GM18502 (cell line): ENCODE data around the gene ZNF385A.
"Not testable (repeated sequence)": the region's sequence is repeated elsewhere in the genome, so short reads cannot be mapped to it uniquely, and the experiment has no call there.

Experiments
- ATAC-seq: cut with Tn5 transposase; IDR thresholded peaks from one replicate; pipeline ENCODE4 v1.9.1; 2021; ENCODE audit warnings: mild to moderate bottlenecking; ENCODE audit not compliant: unreplicated experiment, poor library complexity

ZNF385A gene

DNA sequence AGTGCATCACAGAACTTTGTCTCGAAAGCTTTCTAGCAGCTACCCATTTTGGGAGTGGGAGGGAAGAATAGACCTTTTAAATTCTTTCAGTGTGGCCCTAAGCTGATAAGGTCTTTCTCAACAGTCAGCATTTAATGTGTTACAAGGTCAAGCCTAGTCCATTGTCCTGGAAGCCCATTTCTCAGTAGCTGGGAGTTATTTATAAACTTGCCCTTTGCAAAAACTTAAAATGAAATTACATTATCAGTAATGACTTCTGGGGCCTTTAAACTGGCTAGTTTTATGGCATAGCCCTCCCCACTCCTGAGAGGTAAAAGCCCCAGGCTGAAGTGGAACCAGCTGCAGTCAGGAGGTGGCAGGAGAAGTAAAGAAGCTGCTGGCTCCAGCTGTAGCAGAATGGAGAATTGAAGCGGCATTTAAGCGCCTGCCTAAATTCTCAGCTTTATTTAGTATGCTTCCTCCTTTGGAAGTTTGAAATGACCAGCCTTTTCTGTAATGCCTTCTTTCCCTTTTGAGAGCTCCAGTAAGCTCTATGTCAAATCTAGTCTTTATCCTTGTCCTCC, 47.2 kb downstream of the ZNF385A start:
- no peak for ATAC-seq

DNA sequence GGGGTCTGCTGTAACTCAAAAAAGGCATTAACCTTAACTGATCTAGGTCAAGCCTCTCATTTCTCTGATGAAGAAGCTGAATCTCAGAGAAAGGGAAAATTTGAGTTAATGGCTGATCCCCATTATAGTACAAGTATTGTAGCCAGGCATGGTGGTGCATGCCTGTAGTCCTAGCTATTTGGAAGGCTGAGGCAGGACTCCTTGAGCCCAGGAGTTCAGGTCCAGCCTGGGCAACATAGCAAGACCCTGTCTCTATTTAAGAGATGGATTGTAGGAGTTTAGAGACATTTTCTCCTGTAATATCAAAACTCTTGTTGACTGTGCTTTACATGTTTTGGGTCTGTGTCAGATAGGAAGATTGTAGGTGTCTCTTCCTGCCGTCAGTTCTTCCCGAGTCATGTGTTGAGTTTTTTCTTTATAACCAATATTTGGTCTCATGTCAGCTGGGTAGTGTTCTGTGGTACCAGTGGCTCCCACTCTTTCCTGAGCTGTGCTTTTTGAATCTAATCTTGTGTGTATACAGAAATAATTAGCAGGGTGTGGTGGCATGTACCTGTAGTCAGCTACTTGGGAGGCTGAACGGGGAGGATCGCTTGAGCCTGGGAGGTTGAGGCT, 51.0 kb downstream of the ZNF385A start:
- no peak for ATAC-seq

DNA sequence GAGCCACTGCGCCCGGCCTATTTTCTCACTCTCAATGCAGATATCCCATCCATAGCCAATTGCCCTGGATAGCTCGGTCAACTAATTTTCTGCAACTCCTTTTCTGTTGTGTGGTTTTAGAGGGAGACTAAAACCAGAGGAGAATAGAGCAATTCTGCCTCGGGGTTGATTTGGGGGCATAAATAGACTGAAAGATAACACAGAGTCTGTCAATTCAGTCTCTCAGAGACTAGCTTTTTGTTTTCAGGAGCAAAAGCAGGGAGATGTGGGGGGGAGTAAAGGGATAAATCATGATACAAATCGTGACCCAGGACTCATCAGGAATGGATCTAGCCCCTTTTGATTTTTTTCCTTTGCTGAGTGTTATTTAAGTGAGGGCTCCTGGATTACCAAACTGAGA, 53.1 kb downstream of the ZNF385A start:
- no peak for ATAC-seq

DNA sequence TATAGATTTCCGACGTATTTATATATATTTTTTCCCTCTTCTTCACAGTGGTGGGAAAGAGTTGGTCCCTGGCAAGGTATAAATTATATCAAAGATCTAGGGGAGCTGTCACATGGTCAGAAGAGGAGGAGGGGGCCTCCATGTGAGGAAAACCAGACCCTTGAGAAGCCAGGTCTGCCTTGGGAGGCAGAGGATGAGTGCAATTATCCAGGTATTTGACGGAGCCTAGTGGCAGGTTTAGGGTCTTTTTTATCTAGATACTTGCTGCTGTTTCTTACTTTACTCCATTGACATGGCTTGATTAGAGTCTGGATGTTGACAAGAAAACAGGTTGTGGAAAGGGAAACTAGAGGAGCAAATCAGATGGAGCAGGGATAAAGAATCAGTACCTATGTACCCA, 54.1 kb downstream of the ZNF385A start:
- ATAC-seq = no peak

DNA sequence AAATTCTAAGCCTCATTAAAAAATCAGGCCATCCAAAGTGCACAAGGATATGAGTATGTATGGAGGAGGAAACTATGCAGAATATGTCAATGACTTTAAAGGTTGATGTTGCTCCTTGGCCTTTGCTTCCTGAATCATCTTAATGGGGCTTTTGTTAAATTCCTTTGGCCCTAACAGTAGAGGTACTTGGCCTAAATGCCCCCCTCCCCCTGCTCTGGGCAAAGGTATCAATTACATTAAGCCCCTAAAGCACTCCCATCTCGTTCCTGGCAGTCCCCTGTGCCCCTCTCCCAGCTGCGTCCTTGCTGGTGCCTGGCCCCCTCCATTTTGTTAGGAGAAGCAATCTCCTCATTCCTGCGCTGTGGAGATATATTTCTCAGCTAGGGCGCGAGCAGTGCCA, 54.8 kb downstream of the ZNF385A start:
- no peak for ATAC-seq

DNA sequence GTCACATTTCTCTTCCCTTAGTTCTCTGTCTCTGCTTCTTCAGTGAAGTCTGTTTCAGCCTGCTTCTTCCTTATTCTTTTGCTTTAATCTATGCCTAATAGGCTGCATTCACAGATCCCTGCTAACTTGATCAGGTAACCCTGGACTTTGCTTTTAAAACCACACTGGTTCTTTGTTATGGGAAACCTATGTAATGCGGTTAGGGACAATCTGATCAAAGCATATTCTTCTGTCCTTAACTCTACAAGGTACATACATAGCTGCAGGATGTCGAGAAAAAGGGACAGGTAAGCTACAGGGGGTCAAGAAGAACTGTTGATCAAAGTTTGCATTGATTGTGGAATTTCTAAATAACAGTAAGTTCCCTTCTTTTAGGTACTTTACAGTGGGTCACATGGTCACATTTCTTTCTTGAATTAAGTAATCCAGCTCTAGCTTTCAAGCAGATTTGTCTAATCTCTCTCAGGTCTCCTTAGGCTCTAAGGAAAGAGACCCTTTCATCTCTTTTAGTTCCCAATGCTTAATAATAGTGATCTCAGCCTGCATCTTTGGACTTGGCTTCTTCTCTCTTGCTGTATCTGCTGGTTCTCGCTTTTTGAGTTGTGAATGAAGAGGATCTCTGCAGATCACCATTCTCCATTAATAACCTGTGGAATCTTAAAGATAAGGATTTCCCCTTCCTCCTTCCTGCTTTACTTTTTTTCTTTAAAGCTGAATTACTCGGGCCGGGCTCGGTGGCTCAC, 55.8 kb downstream of the ZNF385A start:
- ATAC-seq = no peak

DNA sequence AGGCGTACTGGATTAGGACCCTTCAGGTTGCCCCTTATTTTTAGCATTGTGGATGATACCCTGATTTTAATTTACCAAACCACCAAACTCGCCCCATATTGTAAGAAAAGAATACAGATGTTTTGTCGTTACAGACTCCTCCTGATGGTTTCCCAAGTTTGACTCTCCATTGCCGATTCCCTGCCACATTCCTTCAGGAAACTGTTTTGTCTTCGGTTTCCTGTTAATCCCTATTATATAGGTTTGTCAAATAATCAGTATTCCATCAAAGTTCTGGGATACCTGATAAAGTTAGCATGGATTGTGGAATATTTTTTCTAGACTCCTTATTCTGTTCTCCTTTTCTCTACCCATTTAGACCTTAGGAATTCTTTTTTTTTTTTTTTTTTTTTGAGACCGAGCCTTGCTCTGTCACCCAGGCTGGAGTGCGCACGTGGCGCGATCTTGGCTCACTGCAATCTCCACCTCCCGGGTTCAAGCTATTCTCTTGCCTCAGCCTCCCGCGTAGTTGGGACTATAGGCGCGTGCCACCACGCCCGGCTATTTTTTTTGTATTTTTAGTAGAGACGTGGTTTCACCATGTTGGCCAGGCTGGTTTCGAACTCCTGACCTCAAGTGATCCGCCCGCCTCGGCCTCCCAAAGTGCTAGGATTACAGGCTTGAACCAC, 59.0 kb downstream of the ZNF385A start:
- not testable (repeated sequence) for ATAC-seq

DNA sequence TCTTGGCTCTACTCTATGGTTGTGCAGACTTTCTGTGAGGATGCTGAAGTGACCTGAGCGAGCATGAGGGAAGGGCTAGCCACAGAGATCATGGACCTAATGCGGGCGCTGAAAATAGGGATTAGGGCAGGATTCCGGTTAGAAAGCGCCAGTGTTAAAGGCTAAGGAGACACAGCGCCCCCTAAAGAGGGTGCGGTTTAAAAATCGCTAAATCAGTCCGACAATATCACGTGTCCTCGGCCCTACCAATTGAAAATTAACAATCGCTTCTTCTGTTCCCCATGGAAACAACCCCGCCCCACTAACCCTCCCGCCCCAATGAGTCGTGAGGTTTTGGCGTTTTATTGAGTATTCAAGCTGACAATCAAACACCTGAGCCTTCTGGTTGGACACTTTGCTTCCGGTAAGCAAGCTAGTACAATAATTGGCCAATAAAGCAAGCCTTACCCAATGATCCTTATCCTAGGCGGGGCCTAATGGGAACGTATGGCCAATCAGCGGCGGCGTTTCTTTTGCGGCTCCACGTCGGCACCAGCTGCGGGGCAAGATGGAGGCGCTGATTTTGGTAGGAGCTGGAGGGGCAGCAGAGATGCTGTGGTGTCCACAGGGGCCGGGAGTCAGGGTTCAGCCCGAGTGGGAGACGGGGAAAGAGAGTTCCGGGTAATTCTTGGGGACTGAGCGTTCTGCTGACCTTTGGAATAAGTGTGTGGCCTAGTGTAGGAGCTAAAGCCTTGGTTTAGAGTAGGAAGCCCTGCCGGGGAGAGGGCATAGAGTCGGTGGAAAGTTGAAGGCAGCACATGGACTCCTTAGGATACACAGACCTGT, 59.7 kb downstream of the ZNF385A start, which contains the start of gene COPZ1:
COPZ1 (plus strand) TSS at position 515 of the 825 bp plus-strand sequence; CDS start at position 548, 33 bp downstream.
- ATAC-seq = peak; percentile 98

DNA sequence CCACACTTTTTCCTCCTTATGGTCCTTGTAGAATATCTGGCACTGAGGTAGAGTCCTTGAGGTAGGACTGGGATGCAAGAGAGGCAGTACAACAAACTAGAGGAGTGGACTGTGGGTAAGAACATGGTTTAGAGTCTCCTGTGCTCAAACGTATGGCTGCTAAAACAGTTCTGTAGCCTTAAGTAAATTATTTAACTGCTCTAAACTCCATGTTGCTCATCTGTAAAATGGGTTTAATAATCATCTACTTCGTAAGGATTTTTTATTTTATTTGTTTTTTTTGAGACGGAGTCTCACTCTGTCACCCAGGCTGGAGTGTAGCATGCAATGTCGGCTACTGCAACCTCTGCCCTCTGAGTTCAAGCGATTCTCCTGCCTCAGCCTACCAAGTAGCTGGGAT, 63.2 kb downstream of the ZNF385A start:
- ATAC-seq = no peak
